ENCODE data around the gene NAP1L4. TPM values are rescaled to one million over a fixed set of nuclear protein-coding genes. Genes with fewer than 3 reads are reported as not detected.

Gene NAP1L4
- total and polyA plus RNA-seq, 2 of the 8 experiments (the other 6 are each of a cell fraction or from before 2014, with no cell fraction given): 75.8 to 194 TPM

- no peak overlapping the region for H3K23ac ChIP-seq (ENCODE audit: insufficient read length)
- no peak overlapping the region for H4K5ac ChIP-seq (ENCODE audit: insufficient read length, low read depth, low read length)
- H3K27ac ChIP-seq (ENCODE audit: low read depth, low read length): no peak overlapping the region
- peaks cover 7% of the 10 kb centered on the region; the same call in 1 of the 2 replicates for H3K23me2 ChIP-seq (ENCODE audit: low read depth, low read length)
- H2BK20ac ChIP-seq (ENCODE audit: low read length): no peak overlapping the region
- ChIA-PET POLR2A (ENCODE audit: partially characterized antibody) (interaction anchor here (1.4 to 4.9 kb wide), 3 partner anchors 9 to 25 kb away, joined by 6 to 20 read pairs (median 9); partner anchors contain the start of gene PHLDA2), CTCF (ENCODE audit: partially characterized antibody) (interaction anchor here (0.6 to 6.2 kb wide), 7 partner anchors 12 to 372 kb away, joined by 3 to 68 read pairs (median 5); partner anchors contain the start of gene PHLDA2)
- DNase-seq (ENCODE audit: low read depth in 1 of 2, low spot score in 2 of 2) (no peak), FAIRE-seq (no peak)
- no peaks in the 10 kb centered on the region for H3K36me3 ChIP-seq (ENCODE audit: control insufficient read depth in 2 of 4, insufficient read depth in 4 of 4, low read length in 3 of 4)
- TF ChIP-seq SRF (IDR thresholded peaks at IDR 0.05; ENCODE audit: low read depth, low read length) (no peak), JUND (IDR thresholded peaks at IDR 0.05; ENCODE audit: low read length) (no peak)
- no peak overlapping the region for H3K4ac ChIP-seq (replicated peaks; ENCODE audit: insufficient read length, low read depth, low read length)
- no peaks in the 10 kb centered on the region for H3K79me1 ChIP-seq (ENCODE audit: low read depth, low read length)
- no peaks in the 10 kb centered on the region for H4K20me1 ChIP-seq (replicated peaks in 1 of 2; ENCODE audit: control insufficient read depth in 1 of 2, insufficient read depth in 2 of 2, low read length in 2 of 2)
- H3K27me3 ChIP-seq (replicated peaks in 1 of 4; ENCODE audit: control insufficient read depth in 3 of 4, extremely low read depth in 1 of 4, insufficient read depth in 3 of 4, low read length in 3 of 4): peaks cover 0 to 25% (median 5%) of the 10 kb centered on the region in 4 experiments; a peak in 4 of 7 replicates
- H4K8ac ChIP-seq (ENCODE audit: extremely low read depth, insufficient read depth, low read length): no peak overlapping the region
- no peak overlapping the region; a peak in 1 of 4 replicates for H3K4me2 ChIP-seq (ENCODE audit: insufficient read depth in 1 of 2, low read depth in 2 of 2, low read length in 2 of 2)
- no peak overlapping the region for H3K9ac ChIP-seq (replicated peaks in 1 of 4; ENCODE audit: extremely low read depth in 1 of 4, low read depth in 3 of 4, low read length in 3 of 4)
- 92% methylated on average over 7 of the region's 7 CpGs; no CpG with 5 or more reads in 1 of the 2 experiments for WGBS, 2 experiments (ENCODE audit: extremely low coverage in 1 of 2, insufficient coverage in 1 of 2, insufficient read length in 1 of 2, insufficient replicate concordance in 2 of 2, low coverage in 1 of 2, low lambda C conversion rate in 2 of 2, missing lambda C conversion rate in 1 of 2)
- H2BK12ac ChIP-seq (ENCODE audit: low read depth, low read length): 0 out of 2 replicates have a peak overlapping the region, but pooled peaks have one; percentile 39
- no peaks in the 10 kb centered on the region for H3K9me3 ChIP-seq (ENCODE audit: insufficient read depth in 2 of 2, low read depth in 1 of 2, low read length in 1 of 2)
- no peak overlapping the region for H3K56ac ChIP-seq (replicated peaks; ENCODE audit: insufficient read length, low read depth, low read length)
- H4K91ac ChIP-seq (replicated peaks; ENCODE audit: insufficient read length, low read length): no peak overlapping the region
- H3K4me1 ChIP-seq (replicated peaks in 1 of 4; ENCODE audit: control insufficient read depth in 3 of 4, insufficient read depth in 4 of 4, low read length in 3 of 4): peaks cover 0 to 19% (median 14%) of the 10 kb centered on the region in 4 experiments; a peak in 5 of 7 replicates
- no peaks in the 10 kb centered on the region for H3K79me2 ChIP-seq (ENCODE audit: control insufficient read depth in 1 of 2, insufficient read depth in 2 of 2, low read length in 2 of 2)
- no peak overlapping the region; the same call in 1 of the 2 replicates for H2BK15ac ChIP-seq (ENCODE audit: low read length)
- H3K4me3 ChIP-seq (ENCODE audit: extremely low read depth in 1 of 4, insufficient read depth in 2 of 4, low read depth in 3 of 4, low read length in 4 of 4): no peak overlapping the region
- H3K18ac ChIP-seq (ENCODE audit: extremely low read depth, low read length): no peak overlapping the region
- H2AFZ ChIP-seq (ENCODE audit: low read length): no peak overlapping the region
- no peak overlapping the region for H2AK5ac ChIP-seq (ENCODE audit: low read depth, low read length)
- no peak overlapping the region for H3K14ac ChIP-seq (ENCODE audit: insufficient read length)
- no peak overlapping the region for H2BK120ac ChIP-seq (replicated peaks; ENCODE audit: low read depth, low read length)
- no peak overlapping the region for H2BK5ac ChIP-seq (ENCODE audit: low read depth, low read length)
These were observed 88.5 kb downstream of the NAP1L4 start for GRCh38 chr11:2903672-2904011.

Measured in H1 (cell line).